Measurements from ENCODE around the gene MAEL. TPM values are rescaled to one million over a fixed set of nuclear protein-coding genes. Genes with fewer than 3 reads are reported as not detected.

MAEL gene
- total RNA-seq, 3 donors from 2014 or later (not counting 1 experiment from before 2014, with no cell fraction given) = 0.19 TPM; not detected in 2

GRCh38 chr1:166974647-166975345 lies 14.3 kb upstream of the MAEL start:
- Histone ChIP-seq H3K4me3 (ENCODE audit: low read length) (peak overlapping the region; percentile 48), H3K27me3 (ENCODE audit: control insufficient read depth, insufficient read depth, low read length) (peaks cover 2% of the 10 kb centered on the region), H3K27ac (ENCODE audit: low read length) (no peak overlapping the region), H3K36me3 (ENCODE audit: control insufficient read depth, insufficient read depth, low read length) (no peaks in the 10 kb centered on the region), H3K9me3 (ENCODE audit: control insufficient read depth, insufficient read depth, low read length) (no peaks in the 10 kb centered on the region), H3K4me1 (ENCODE audit: control insufficient read depth, insufficient read depth, low read length) (peaks cover 10% of the 10 kb centered on the region)
- Mint-ChIP-seq H3K4me1 (peaks cover 19 to 30% of the 10 kb centered on the region in 2 donors), H3K4me3 (peak overlapping the region; percentile 91), H3K27ac (peak overlapping the region; percentile 17 to 71), H3K9me3 (no peaks in the 10 kb centered on the region), H3K27me3 (ENCODE audit: low read depth in 2 of 2) (peaks cover 13 to 19% of the 10 kb centered on the region in 2 donors), H3K36me3 (no peaks in the 10 kb centered on the region)
- TF ChIP-seq, protein P1, sequence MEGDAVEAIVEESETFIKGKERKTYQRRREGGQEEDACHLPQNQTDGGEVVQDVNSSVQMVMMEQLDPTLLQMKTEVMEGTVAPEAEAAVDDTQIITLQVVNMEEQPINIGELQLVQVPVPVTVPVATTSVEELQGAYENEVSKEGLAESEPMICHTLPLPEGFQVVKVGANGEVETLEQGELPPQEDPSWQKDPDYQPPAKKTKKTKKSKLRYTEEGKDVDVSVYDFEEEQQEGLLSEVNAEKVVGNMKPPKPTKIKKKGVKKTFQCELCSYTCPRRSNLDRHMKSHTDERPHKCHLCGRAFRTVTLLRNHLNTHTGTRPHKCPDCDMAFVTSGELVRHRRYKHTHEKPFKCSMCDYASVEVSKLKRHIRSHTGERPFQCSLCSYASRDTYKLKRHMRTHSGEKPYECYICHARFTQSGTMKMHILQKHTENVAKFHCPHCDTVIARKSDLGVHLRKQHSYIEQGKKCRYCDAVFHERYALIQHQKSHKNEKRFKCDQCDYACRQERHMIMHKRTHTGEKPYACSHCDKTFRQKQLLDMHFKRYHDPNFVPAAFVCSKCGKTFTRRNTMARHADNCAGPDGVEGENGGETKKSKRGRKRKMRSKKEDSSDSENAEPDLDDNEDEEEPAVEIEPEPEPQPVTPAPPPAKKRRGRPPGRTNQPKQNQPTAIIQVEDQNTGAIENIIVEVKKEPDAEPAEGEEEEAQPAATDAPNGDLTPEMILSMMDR (IDR thresholded peaks at IDR 0.05) = no peak
- DNase-seq = peak in 1 of 2 donors; percentile 42
- intact Hi-C loops (cut with micrococcal nuclease) = loop anchor here (5.0 kb wide), 1 partner anchor 68 kb away; no protein-coding TSS in a partner anchor
- 0% methylated on average over 11 of the region's 17 CpGs for WGBS (ENCODE audit: insufficient coverage)
- ATAC-seq = peak in 1 of 3 donors; percentile 21

GRCh38 chr1:166975361-166976129 lies 13.5 kb upstream of the MAEL start, which contains the start of gene ILDR2:
TSS of gene ILDR2 (minus strand) at chr1:166975540. CDS start at chr1:166975268, 272 bp downstream.
- WGBS (ENCODE audit: insufficient coverage) = under 1% methylated on average over 97 of the region's 97 CpGs
- intact Hi-C loops (cut with micrococcal nuclease) = loop anchor here (5.0 kb wide), 1 partner anchor 67 kb away; no protein-coding TSS in a partner anchor
- H3K27me3 ChIP-seq (ENCODE audit: control insufficient read depth, insufficient read depth, low read length) = peaks cover 2% of the 10 kb centered on the region
- H3K27ac ChIP-seq (ENCODE audit: low read length) = peak within 1 kb of the TSS; percentile 41
- peak within 1 kb of the TSS; percentile 48 for H3K4me3 ChIP-seq (ENCODE audit: low read length)
- H3K36me3 Mint-ChIP-seq = no peaks in the 10 kb centered on the region
- peak; percentile 82 to 92 (median 91) for ATAC-seq
- H3K36me3 ChIP-seq (ENCODE audit: control insufficient read depth, insufficient read depth, low read length) = no peaks in the 10 kb centered on the region
- H3K4me1 ChIP-seq (ENCODE audit: control insufficient read depth, insufficient read depth, low read length) = peaks cover 10% of the 10 kb centered on the region
- H3K9me3 ChIP-seq (ENCODE audit: control insufficient read depth, insufficient read depth, low read length) = no peaks in the 10 kb centered on the region
- peak within 1 kb of the TSS; percentile 18 to 71 for H3K27ac Mint-ChIP-seq
- H3K4me3 Mint-ChIP-seq = peak within 1 kb of the TSS; percentile 91
- peak; percentile 48 to 77 for DNase-seq
- TF ChIP-seq, protein P1 (IDR thresholded peaks at IDR 0.05) = no peak
- no peaks in the 10 kb centered on the region for H3K9me3 Mint-ChIP-seq
- H3K27me3 Mint-ChIP-seq (ENCODE audit: low read depth in 2 of 2) = peaks cover 13 to 19% of the 10 kb centered on the region in 2 donors
- H3K4me1 Mint-ChIP-seq = peaks cover 19 to 30% of the 10 kb centered on the region in 2 donors

GRCh38 chr1:166977951-166978350 lies 11.1 kb upstream of the MAEL start:
- no peak overlapping the region for H3K27ac ChIP-seq (ENCODE audit: low read length)
- 96% methylated on average over 2 of the region's 2 CpGs for WGBS (ENCODE audit: insufficient coverage)

More at GRCh38 chr1:166977951-166978350, 11.1 kb upstream of the MAEL start:
- Histone ChIP-seq H3K27me3 (ENCODE audit: control insufficient read depth, insufficient read depth, low read length) (peaks cover 2% of the 10 kb centered on the region), H3K36me3 (ENCODE audit: control insufficient read depth, insufficient read depth, low read length) (no peaks in the 10 kb centered on the region), H3K4me1 (ENCODE audit: control insufficient read depth, insufficient read depth, low read length) (peaks cover 10% of the 10 kb centered on the region), H3K9me3 (ENCODE audit: control insufficient read depth, insufficient read depth, low read length) (no peaks in the 10 kb centered on the region), H3K4me3 (ENCODE audit: low read length) (no peak overlapping the region)
- H3K4me1 Mint-ChIP-seq = peaks cover 19 to 30% of the 10 kb centered on the region in 2 donors
- peaks cover 4 to 11% of the 10 kb centered on the region in 2 donors for H3K27me3 Mint-ChIP-seq (ENCODE audit: low read depth in 2 of 2)
- no peaks in the 10 kb centered on the region for H3K9me3 Mint-ChIP-seq
- TF ChIP-seq, protein P1 (IDR thresholded peaks at IDR 0.05) = no peak
- no peak overlapping the region for H3K4me3 Mint-ChIP-seq
- no peak for ATAC-seq
- no peak overlapping the region for H3K27ac Mint-ChIP-seq
- no peak for DNase-seq
- no peaks in the 10 kb centered on the region for H3K36me3 Mint-ChIP-seq
- intact Hi-C loops (cut with micrococcal nuclease) = loop anchor here (5.0 kb wide), 1 partner anchor 64 kb away; no protein-coding TSS in a partner anchor

Data from natural killer cell (primary cell).